H1 (cell line): ENCODE results near the gene LEPR. TPM values are rescaled to one million over a fixed set of nuclear protein-coding genes. Genes with fewer than 3 reads are reported as not detected.

Experiments used
- CEBPB ChIP-seq: IDR thresholded peaks from 2 replicates; pipeline ENCODE4 v1.6.1; 2012; ENCODE audit warnings: low read depth, low read length
- CTCF ChIP-seq, 3 experiments: IDR thresholded peaks; 1 replicate in 2 of 3; 2 replicates in 1 of 3; pipeline versions ENCODE4 v1.5.1 to v1.6.1; 2011; ENCODE audit warnings: low read length in 3 of 3, mild to moderate bottlenecking in 3 of 3, inconsistent platforms in 2 of 3, low read depth in 1 of 3, moderate library complexity in 1 of 3; ENCODE audit not compliant: insufficient read depth in 1 of 3; ENCODE audit errors: control extremely low read depth in 1 of 3
- JUND ChIP-seq: IDR thresholded peaks from 2 replicates; pipeline ENCODE4 v1.6.1; 2011; ENCODE audit warnings: mild to moderate bottlenecking, improper control_type of control experiment, low read length
- SAP30 ChIP-seq: fragments of 300-600 bp; sonication (generic); IDR thresholded peaks from 2 replicates; pipeline ENCODE4 v1.7.1; 2012; ENCODE audit warnings: low read length, moderate library complexity, mild to moderate bottlenecking, inconsistent platforms; ENCODE audit not compliant: insufficient read depth, insufficient replicate concordance
- SIRT6 ChIP-seq: IDR thresholded peaks from one replicate; pipeline ENCODE4 v1.7.1; 2012; ENCODE audit warnings: low read length, inconsistent platforms
- SRF ChIP-seq: IDR thresholded peaks from 2 replicates; pipeline ENCODE4 v1.6.1; 2011; ENCODE audit warnings: mild to moderate bottlenecking, low read depth, low read length, moderate library complexity
- TAF1 ChIP-seq: IDR thresholded peaks from 2 replicates; pipeline ENCODE4 v1.6.1; 2011; ENCODE audit warnings: mild to moderate bottlenecking, low read depth, low read length
- TBP ChIP-seq: IDR thresholded peaks from 2 replicates; pipeline ENCODE4 v1.6.1; 2011; ENCODE audit warnings: low read depth, low read length, improper control_type of control experiment
- ZNF274 ChIP-seq: IDR thresholded peaks from 2 replicates; pipeline ENCODE4 v1.7.0; 2012; ENCODE audit warnings: low read length, borderline replicate concordance; ENCODE audit errors: extremely low read depth
- polyA plus RNA-seq, 7 experiments: library from polyadenylated mRNA; depleted of rRNA in 3 of 7; stranded (reverse) in 5 of 7; unstranded in 2 of 7; fragments of >200 nt in 5 of 7; fragments of 200-250 nt in 2 of 7; gene quantifications; 1 replicate in 5 of 7; 2 replicates in 1 of 7; 4 replicates in 1 of 7; pipeline versions ENCODE4 v1.2.1 to v1.2.3, GENCODE V29; 2011 to 2013; ENCODE audit warnings: missing spikeins in 2 of 7, mixed read lengths in 2 of 7
- total RNA-seq: library from RNA; stranded (reverse); fragmentation: NEBNext Ultra II Directional; extraction: Animal tissue kit (Norgen Biotek cat#: 25700); gene quantifications from 2 replicates; pipeline ENCODE4 v1.2.1, GENCODE V29; 2021
- TF ChIP-seq, protein P1 (sequence below): IDR thresholded peaks from 2 replicates; pipeline ENCODE4 v1.6.1; 2011; ENCODE audit warnings: low read depth, mild to moderate bottlenecking, low read length; ENCODE audit not compliant: insufficient read depth

Gene LEPR
- total and polyA plus RNA-seq, 2 of the 8 experiments (the other 6 are each of a cell fraction or from before 2014, with no cell fraction given) = 1.3 to 3.9 TPM

DNA sequence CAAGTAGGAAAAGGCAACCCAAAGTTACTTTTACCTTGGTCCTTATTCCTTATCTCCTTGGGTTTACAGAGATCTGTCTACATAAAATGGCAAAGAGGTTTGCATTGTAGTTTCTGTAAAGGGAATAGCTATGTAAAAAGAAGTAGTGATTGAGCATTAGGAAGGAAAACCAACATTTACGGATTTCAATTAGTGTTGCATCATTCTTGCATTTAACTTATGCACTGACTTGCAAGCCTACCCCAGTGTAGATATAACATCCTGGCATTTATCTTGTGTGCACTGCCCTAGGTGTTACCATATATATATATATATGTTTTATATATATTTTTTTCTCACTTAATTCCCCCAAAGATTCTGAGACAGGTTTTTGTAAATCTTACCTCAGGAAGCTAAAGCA is 3.7 kb upstream of the LEPR start (continued):
- TF ChIP-seq CTCF (IDR thresholded peaks at IDR 0.05; ENCODE audit: control extremely low read depth in 1 of 3, insufficient read depth in 1 of 3, low read depth in 1 of 3, low read length in 3 of 3) = no peak
- no peak for TF ChIP-seq JUND
- TF ChIP-seq, protein P1, sequence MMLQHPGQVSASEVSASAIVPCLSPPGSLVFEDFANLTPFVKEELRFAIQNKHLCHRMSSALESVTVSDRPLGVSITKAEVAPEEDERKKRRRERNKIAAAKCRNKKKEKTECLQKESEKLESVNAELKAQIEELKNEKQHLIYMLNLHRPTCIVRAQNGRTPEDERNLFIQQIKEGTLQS = no peak
- no peak for TF ChIP-seq TBP
- TF ChIP-seq SAP30 = no peak
- no peak for TF ChIP-seq TAF1
- TF ChIP-seq CEBPB = no peak
- TF ChIP-seq ZNF274 = no peak
- TF ChIP-seq SRF = no peak
- no peak for TF ChIP-seq SIRT6
